ENCODE data around the gene TUG1.

Gene TUG1

GRCh38 chr22:31001124-31001770 is 32.2 kb downstream of the TUG1 start:
- no peak for DNase-seq (ENCODE audit: low read depth in 2 of 2)

- DNase-seq (ENCODE audit: low read depth in 2 of 2), result no peak
Measured at GRCh38 chr22:31005535-31005934, 36.5 kb downstream of the TUG1 start.

- no peak for DNase-seq (ENCODE audit: low read depth in 2 of 2)
Measured at GRCh38 chr22:31019191-31019930, 50.3 kb downstream of the TUG1 start.

GRCh38 chr22:31020334-31020733 is 51.3 kb downstream of the TUG1 start:
- DNase-seq (ENCODE audit: low read depth in 2 of 2), result no peak

- DNase-seq (ENCODE audit: low read depth in 2 of 2), result no peak
Measured at GRCh38 chr22:31022516-31022915, 53.5 kb downstream of the TUG1 start.

All from activated CD4-positive, alpha-beta T cell treated with anti-CD3 and anti-CD28 coated beads for 24 hours (primary cell).